ENCODE results near the gene CYP2A7.

DNA sequence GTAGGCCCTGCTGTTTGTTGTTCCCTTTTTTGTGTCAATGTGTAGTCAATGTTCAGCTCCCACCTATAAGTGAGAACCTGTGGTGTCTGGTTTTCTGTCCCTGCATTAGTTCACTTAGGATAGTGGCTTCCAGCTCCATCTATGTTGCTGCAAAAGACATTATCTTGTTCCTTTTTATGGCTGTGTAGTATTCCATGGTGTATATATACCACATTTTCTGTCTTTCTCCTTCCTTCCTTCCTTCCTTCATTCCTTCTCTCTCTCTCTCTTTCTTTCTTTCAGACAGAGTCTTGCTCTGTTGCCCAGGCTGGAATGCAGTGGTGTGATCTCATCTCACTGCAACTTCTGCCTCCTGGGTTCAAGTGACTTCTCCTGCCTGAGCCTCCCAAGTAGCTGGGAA is 52.8 kb downstream of the CYP2A7 start:
- TF ChIP-seq, protein P1, sequence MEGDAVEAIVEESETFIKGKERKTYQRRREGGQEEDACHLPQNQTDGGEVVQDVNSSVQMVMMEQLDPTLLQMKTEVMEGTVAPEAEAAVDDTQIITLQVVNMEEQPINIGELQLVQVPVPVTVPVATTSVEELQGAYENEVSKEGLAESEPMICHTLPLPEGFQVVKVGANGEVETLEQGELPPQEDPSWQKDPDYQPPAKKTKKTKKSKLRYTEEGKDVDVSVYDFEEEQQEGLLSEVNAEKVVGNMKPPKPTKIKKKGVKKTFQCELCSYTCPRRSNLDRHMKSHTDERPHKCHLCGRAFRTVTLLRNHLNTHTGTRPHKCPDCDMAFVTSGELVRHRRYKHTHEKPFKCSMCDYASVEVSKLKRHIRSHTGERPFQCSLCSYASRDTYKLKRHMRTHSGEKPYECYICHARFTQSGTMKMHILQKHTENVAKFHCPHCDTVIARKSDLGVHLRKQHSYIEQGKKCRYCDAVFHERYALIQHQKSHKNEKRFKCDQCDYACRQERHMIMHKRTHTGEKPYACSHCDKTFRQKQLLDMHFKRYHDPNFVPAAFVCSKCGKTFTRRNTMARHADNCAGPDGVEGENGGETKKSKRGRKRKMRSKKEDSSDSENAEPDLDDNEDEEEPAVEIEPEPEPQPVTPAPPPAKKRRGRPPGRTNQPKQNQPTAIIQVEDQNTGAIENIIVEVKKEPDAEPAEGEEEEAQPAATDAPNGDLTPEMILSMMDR (tag by site-specific recombination; IDR thresholded peaks at IDR 0.05): no peak
- TF ChIP-seq ZNF621 (tag by site-specific recombination; IDR thresholded peaks at IDR 0.05) (no peak), ZNF707 (tag by site-specific recombination; IDR thresholded peaks at IDR 0.05) (no peak), ZNF184 (tag by site-specific recombination; IDR thresholded peaks at IDR 0.05) (no peak), ZNF174 (tag by site-specific recombination; IDR thresholded peaks at IDR 0.05) (no peak), KLF9 (tag by site-specific recombination; IDR thresholded peaks at IDR 0.05; ENCODE audit: low read depth) (no peak), ZNF16 (tag by site-specific recombination; IDR thresholded peaks at IDR 0.05; ENCODE audit: low read depth) (no peak), PRDM1 (tag by site-specific recombination; IDR thresholded peaks at IDR 0.05) (no peak), TCF7L2 (IDR thresholded peaks at IDR 0.05; ENCODE audit: borderline replicate concordance, low read depth, low read length) (no peak)
- TF ChIP-seq, protein P2, sequence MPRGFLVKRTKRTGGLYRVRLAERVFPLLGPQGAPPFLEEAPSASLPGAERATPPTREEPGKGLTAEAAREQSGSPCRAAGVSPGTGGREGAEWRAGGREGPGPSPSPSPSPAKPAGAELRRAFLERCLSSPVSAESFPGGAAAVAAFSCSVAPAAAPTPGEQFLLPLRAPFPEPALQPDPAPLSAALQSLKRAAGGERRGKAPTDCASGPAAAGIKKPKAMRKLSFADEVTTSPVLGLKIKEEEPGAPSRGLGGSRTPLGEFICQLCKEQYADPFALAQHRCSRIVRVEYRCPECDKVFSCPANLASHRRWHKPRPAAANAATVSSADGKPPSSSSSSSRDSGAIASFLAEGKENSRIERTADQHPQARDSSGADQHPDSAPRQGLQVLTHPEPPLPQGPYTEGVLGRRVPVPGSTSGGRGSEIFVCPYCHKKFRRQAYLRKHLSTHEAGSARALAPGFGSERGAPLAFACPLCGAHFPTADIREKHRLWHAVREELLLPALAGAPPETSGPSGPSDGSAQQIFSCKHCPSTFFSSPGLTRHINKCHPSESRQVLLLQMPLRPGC (tag by site-specific recombination; IDR thresholded peaks at IDR 0.05): no peak
- TF ChIP-seq, protein P3, sequence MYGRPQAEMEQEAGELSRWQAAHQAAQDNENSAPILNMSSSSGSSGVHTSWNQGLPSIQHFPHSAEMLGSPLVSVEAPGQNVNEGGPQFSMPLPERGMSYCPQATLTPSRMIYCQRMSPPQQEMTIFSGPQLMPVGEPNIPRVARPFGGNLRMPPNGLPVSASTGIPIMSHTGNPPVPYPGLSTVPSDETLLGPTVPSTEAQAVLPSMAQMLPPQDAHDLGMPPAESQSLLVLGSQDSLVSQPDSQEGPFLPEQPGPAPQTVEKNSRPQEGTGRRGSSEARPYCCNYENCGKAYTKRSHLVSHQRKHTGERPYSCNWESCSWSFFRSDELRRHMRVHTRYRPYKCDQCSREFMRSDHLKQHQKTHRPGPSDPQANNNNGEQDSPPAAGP (tag by site-specific recombination; IDR thresholded peaks at IDR 0.05): no peak
- TF ChIP-seq, protein P4, sequence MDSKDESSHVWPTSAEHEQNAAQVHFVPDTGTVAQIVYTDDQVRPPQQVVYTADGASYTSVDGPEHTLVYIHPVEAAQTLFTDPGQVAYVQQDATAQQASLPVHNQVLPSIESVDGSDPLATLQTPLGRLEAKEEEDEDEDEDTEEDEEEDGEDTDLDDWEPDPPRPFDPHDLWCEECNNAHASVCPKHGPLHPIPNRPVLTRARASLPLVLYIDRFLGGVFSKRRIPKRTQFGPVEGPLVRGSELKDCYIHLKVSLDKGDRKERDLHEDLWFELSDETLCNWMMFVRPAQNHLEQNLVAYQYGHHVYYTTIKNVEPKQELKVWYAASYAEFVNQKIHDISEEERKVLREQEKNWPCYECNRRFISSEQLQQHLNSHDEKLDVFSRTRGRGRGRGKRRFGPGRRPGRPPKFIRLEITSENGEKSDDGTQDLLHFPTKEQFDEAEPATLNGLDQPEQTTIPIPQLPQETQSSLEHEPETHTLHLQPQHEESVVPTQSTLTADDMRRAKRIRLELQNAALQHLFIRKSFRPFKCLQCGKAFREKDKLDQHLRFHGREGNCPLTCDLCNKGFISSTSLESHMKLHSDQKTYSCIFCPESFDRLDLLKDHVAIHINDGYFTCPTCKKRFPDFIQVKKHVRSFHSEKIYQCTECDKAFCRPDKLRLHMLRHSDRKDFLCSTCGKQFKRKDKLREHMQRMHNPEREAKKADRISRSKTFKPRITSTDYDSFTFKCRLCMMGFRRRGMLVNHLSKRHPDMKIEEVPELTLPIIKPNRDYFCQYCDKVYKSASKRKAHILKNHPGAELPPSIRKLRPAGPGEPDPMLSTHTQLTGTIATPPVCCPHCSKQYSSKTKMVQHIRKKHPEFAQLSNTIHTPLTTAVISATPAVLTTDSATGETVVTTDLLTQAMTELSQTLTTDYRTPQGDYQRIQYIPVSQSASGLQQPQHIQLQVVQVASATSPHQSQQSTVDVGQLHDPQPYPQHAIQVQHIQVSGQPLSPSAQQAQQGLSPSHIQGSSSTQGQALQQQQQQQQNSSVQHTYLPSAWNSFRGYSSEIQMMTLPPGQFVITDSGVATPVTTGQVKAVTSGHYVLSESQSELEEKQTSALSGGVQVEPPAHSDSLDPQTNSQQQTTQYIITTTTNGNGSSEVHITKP (tag by site-specific recombination; IDR thresholded peaks at IDR 0.05): no peak
- TF ChIP-seq, protein P5, sequence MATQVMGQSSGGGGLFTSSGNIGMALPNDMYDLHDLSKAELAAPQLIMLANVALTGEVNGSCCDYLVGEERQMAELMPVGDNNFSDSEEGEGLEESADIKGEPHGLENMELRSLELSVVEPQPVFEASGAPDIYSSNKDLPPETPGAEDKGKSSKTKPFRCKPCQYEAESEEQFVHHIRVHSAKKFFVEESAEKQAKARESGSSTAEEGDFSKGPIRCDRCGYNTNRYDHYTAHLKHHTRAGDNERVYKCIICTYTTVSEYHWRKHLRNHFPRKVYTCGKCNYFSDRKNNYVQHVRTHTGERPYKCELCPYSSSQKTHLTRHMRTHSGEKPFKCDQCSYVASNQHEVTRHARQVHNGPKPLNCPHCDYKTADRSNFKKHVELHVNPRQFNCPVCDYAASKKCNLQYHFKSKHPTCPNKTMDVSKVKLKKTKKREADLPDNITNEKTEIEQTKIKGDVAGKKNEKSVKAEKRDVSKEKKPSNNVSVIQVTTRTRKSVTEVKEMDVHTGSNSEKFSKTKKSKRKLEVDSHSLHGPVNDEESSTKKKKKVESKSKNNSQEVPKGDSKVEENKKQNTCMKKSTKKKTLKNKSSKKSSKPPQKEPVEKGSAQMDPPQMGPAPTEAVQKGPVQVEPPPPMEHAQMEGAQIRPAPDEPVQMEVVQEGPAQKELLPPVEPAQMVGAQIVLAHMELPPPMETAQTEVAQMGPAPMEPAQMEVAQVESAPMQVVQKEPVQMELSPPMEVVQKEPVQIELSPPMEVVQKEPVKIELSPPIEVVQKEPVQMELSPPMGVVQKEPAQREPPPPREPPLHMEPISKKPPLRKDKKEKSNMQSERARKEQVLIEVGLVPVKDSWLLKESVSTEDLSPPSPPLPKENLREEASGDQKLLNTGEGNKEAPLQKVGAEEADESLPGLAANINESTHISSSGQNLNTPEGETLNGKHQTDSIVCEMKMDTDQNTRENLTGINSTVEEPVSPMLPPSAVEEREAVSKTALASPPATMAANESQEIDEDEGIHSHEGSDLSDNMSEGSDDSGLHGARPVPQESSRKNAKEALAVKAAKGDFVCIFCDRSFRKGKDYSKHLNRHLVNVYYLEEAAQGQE (tag by site-specific recombination; IDR thresholded peaks at IDR 0.05): no peak
